Measurements from ENCODE around the gene ANKRD16. TPM values are rescaled to one million over a fixed set of nuclear protein-coding genes. Genes with fewer than 3 reads are reported as not detected.
"Not testable (repeated sequence)": the region's sequence is repeated elsewhere in the genome, so short reads cannot be mapped to it uniquely, and the experiment has no call there.

The ANKRD16 gene
- total RNA-seq, 4 donors from 2014 or later = 4.1 to 8.7 (median 5.8) TPM

DNA sequence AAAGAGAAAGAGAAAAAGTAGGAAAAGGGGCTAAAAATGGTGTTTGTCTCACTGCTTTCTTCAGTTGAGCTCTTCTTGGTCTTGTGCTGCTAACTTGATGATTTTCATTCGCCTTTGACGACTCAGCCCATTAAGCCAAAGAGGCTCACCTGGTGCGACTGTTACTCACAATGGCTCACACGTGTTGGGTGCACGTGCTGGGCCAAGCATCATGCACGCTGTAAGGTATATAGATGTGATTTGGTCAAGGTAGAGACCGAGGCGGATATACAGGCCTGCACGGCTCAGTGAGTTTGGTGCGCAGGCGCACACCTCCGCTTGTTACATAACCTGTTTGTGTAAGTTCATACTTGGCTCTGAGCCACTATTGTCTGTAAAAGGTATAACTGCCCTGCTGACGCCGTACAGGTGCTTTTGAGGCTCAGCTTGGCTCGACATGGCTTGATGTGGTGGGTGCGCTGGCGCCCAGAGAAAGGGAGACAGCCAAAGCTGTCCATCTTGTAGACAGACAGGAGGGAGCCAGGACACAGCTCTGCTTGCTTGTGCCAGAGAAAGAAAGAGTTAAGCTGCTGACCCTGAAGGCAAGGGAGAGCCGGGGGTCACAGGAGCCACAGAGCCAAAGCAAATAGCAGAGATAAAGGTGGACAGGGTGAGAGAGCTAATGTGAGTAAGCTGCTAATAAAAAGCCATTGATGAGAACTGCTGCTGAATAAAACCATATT, 33.6 kb downstream of the ANKRD16 start:
- ATAC-seq (ENCODE audit: low FRiP score) (no peak), DNase-seq (ENCODE audit: low spot score) (no peak)
- TF ChIP-seq, protein P1, sequence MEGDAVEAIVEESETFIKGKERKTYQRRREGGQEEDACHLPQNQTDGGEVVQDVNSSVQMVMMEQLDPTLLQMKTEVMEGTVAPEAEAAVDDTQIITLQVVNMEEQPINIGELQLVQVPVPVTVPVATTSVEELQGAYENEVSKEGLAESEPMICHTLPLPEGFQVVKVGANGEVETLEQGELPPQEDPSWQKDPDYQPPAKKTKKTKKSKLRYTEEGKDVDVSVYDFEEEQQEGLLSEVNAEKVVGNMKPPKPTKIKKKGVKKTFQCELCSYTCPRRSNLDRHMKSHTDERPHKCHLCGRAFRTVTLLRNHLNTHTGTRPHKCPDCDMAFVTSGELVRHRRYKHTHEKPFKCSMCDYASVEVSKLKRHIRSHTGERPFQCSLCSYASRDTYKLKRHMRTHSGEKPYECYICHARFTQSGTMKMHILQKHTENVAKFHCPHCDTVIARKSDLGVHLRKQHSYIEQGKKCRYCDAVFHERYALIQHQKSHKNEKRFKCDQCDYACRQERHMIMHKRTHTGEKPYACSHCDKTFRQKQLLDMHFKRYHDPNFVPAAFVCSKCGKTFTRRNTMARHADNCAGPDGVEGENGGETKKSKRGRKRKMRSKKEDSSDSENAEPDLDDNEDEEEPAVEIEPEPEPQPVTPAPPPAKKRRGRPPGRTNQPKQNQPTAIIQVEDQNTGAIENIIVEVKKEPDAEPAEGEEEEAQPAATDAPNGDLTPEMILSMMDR (IDR thresholded peaks at IDR 0.05) = no peak

DNA sequence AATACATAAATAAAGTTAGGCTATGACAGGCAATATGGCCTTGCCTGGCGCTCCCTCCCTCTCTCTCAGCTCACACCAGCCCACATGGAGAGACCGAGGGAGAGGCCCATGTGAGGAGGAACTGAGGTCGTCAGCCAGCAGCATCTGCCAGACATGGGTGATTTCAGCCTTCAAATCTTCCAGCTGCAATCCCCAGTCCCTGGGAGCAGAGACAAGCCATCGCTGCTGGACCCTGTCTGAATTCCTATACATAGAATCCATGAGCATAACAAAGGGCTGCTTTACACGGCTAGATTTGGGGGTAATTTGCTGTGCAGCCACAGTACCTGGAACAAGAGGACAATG, 35.6 kb downstream of the ANKRD16 start:
- ATAC-seq (ENCODE audit: low FRiP score) (no peak), DNase-seq (ENCODE audit: low spot score) (no peak)
- TF ChIP-seq, protein P1 (IDR thresholded peaks at IDR 0.05) = no peak

DNA sequence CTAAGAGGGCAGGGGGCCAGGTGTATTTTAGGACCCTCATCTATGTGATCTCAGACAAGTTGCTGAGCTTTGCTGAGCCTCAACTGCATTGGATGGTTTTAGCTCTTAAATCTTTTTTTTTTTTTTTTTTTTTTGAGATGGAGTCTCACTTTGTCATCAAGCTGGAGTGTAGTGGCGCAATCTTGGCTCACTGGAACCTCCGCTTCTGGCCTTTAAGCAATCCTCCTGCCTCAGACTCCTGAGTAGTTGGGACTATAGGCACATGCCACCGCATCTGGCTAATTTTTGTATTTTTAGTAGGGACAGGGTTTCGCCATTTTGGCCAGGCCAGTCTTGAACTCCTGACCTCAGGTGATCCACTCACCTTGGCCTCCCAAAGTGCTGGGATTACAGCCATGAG, 43.0 kb downstream of the ANKRD16 start:
- DNase-seq (ENCODE audit: low spot score); ATAC-seq (ENCODE audit: low FRiP score): not testable (repeated sequence)

DNA sequence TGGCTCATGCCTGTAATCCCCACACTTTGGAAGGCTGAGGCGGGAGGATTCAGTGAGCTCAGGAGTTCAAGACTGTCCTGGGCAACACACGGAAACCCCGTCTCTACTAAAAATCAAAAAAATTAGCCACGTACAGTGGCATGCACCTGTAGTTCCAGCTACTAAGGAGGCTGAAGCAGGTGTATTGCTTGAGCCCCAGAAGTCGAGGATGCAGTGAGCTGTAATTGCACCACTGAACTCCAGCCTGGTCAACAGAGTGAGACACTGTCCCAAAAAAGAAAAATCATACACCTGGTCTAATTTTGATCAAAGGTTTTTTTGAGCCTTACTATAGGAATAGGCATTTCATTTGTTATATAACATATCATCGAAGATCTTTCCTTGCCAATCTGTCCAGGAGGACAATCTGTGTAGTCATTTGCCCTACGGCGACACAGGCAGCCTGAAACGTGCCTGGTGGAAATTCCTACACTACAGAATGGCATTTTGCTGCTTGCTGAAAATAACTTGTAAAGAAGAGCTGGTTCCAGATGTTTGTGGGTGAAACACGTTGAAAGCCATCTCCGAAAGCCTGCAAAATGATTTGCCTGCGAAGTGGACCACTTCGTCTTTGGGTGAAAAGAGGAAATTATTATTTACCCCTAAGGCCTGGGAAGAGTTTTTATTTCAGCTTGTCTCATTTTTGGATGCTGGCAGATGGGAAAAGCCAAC, 45.2 kb downstream of the ANKRD16 start:
- no peak for DNase-seq (ENCODE audit: low spot score)
- TF ChIP-seq, protein P1 (IDR thresholded peaks at IDR 0.05) = no peak
- ATAC-seq (ENCODE audit: low FRiP score) = no peak

DNA sequence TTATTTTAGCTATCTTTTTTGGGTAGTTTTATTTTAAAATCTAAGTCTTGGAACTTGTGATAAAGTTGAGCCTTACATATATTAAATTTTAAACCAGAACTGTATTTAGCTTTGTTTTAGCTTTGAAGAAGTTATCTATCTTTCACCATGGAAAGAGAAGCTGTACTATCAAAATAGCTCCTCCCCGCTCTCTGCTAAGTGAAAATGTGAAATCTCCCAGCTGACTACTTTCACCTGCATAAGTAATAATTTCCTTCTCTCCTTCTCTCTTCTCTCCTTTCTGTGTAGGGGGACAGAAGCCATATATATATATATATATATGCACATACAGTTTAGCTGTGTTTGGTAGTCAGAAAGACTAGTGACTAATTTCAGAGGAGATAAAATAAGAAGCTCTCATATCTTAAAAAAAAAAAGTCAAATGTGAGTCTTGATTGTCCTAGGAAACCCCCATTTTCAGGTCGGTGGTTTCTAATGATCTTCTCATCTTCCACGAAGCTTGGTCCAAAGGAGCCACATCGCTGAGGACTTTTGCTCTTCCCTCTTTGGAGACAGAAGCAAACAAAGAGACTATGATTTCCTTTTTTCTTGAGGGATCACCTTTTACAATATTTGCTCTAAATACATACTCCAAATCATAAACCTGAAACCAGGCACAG, 45.9 kb downstream of the ANKRD16 start:
- ATAC-seq (ENCODE audit: low FRiP score) (no peak), DNase-seq (ENCODE audit: low spot score) (no peak)
- TF ChIP-seq, protein P1 (IDR thresholded peaks at IDR 0.05) = no peak

DNA sequence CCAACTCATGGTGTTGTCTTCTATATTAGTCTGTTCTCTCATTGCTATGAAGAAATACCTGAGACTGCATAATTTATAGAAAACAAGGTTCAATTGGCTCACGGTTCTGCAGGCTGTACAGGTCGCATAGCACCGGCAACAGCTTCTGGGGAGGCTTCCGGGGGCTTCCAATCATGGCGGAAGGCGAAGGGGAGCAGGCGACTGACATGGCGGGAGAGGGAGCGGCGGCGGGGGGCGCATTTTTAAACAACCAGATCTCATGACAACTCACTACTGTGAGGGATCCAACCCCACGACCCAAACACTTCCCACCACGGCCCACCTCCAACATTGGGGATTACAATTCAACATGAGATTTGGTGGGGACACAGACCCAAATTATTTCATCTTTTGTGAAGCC, 47.7 kb downstream of the ANKRD16 start:
- TF ChIP-seq, protein P1 (IDR thresholded peaks at IDR 0.05) = no peak
- no peak for DNase-seq (ENCODE audit: low spot score)
- no peak for ATAC-seq (ENCODE audit: low FRiP score)
